ENCODE data around the gene RERE.

RERE gene

GRCh38 chr1:8427986-8428385 is 389.5 kb downstream of the RERE start:
- ChIA-PET CTCF (interaction anchor here (0.9 to 2.3 kb wide), 2 partner anchors 11 to 65 kb away, joined by 3 to 10 read pairs; no protein-coding TSS in a partner anchor), POLR2A (no interaction called here)
- H3K9me3 ChIP-seq (ENCODE audit: control insufficient read depth, insufficient read depth, low read depth, low read length) = no peaks in the 10 kb centered on the region
- H3K4me1 ChIP-seq (ENCODE audit: control insufficient read depth, insufficient read depth, low read length) = no peaks in the 10 kb centered on the region
- no peak overlapping the region for H3K27ac ChIP-seq (ENCODE audit: extremely low read depth, low read depth, low read length)
- no peak overlapping the region for H3K4me3 ChIP-seq (ENCODE audit: low read depth, low read length)
- no peak for TF ChIP-seq ZBTB1 (tag by site-specific recombination; IDR thresholded peaks at IDR 0.05)
- no peak for TF ChIP-seq ZNF239 (tag by site-specific recombination; IDR thresholded peaks at IDR 0.05)
- TF ChIP-seq ZNF223 (tag by site-specific recombination; IDR thresholded peaks at IDR 0.05) = no peak
- no peak for TF ChIP-seq ZNF211 (tag by site-specific recombination; IDR thresholded peaks at IDR 0.05; ENCODE audit: low read depth)
- TF ChIP-seq ZNF184 (tag by site-specific recombination; IDR thresholded peaks at IDR 0.05) = no peak
- TF ChIP-seq ZNF747 (tag by site-specific recombination; IDR thresholded peaks at IDR 0.05) = no peak
- no peak for TF ChIP-seq SP2 (tag by site-specific recombination; IDR thresholded peaks at IDR 0.05)
- no peak for TF ChIP-seq GLI2 (tag by site-specific recombination; IDR thresholded peaks at IDR 0.05; ENCODE audit: borderline replicate concordance, low read depth)
- no peak for TF ChIP-seq ZNF391 (tag by site-specific recombination; IDR thresholded peaks at IDR 0.05; ENCODE audit: borderline replicate concordance, low read depth)
- TF ChIP-seq ZNF555 (tag by site-specific recombination; conservative IDR thresholded peaks at IDR 0.05) = no peak
- no peak for TF ChIP-seq HOXC10 (CRISPR knock-in tag; IDR thresholded peaks at IDR 0.05)
- TF ChIP-seq ZFP69B (tag by site-specific recombination; IDR thresholded peaks at IDR 0.05) = no peak
- no peak for TF ChIP-seq ZNF138 (tag by site-specific recombination; IDR thresholded peaks at IDR 0.05; ENCODE audit: borderline replicate concordance)
- no peaks in the 10 kb centered on the region for H3K36me3 ChIP-seq (ENCODE audit: control insufficient read depth in 2 of 2, insufficient read depth in 1 of 2, low read length in 2 of 2)

GRCh38 chr1:8427493-8427892 is 389.9 kb downstream of the RERE start:
- no peak overlapping the region for H3K27ac ChIP-seq (ENCODE audit: extremely low read depth, low read depth, low read length)
- no peaks in the 10 kb centered on the region for H3K4me1 ChIP-seq (ENCODE audit: control insufficient read depth, insufficient read depth, low read length)
- no peaks in the 10 kb centered on the region for H3K9me3 ChIP-seq (ENCODE audit: control insufficient read depth, insufficient read depth, low read depth, low read length)
- H3K4me3 ChIP-seq (ENCODE audit: low read depth, low read length) = no peak overlapping the region
- ChIA-PET CTCF (interaction anchor here (0.6 to 2.3 kb wide), 3 partner anchors 11 to 296 kb away, joined by 3 to 10 read pairs (median 6); no protein-coding TSS in a partner anchor), POLR2A (no interaction called here)
- no peaks in the 10 kb centered on the region for H3K36me3 ChIP-seq (ENCODE audit: control insufficient read depth in 2 of 2, insufficient read depth in 1 of 2, low read length in 2 of 2)
- no peak for TF ChIP-seq ZNF596 (tag by site-specific recombination; IDR thresholded peaks at IDR 0.05)
- TF ChIP-seq ZNF639 (tag by site-specific recombination; IDR thresholded peaks at IDR 0.05) = no peak
- TF ChIP-seq PRDM1 (tag by site-specific recombination; IDR thresholded peaks at IDR 0.05) = no peak
- TF ChIP-seq ZIC2 (tag by site-specific recombination; IDR thresholded peaks at IDR 0.05) = no peak
- TF ChIP-seq ZNF521 (tag by site-specific recombination; IDR thresholded peaks at IDR 0.05) = no peak
- no peak for TF ChIP-seq ZNF133 (tag by site-specific recombination; IDR thresholded peaks at IDR 0.05)
- TF ChIP-seq ZNF26 (tag by site-specific recombination; IDR thresholded peaks at IDR 0.05) = no peak
- no peak for TF ChIP-seq ZNF530 (tag by site-specific recombination; IDR thresholded peaks at IDR 0.05; ENCODE audit: low read depth)
- no peak for TF ChIP-seq ZNF112 (tag by site-specific recombination; IDR thresholded peaks at IDR 0.05)
- TF ChIP-seq REST (tag by site-specific recombination; IDR thresholded peaks at IDR 0.05) = no peak
- TF ChIP-seq PBX3 (CRISPR knock-in tag; IDR thresholded peaks at IDR 0.05) = no peak
- TF ChIP-seq ZNF560 (tag by site-specific recombination; IDR thresholded peaks at IDR 0.05; ENCODE audit: borderline replicate concordance) = no peak
- TF ChIP-seq ZNF529 (tag by site-specific recombination; IDR thresholded peaks at IDR 0.05; ENCODE audit: insufficient replicate concordance) = no peak
- TF ChIP-seq ZNF768 (tag by site-specific recombination; IDR thresholded peaks at IDR 0.05) = no peak
- no peak for TF ChIP-seq ZBTB8A (tag by site-specific recombination; IDR thresholded peaks at IDR 0.05)
- TF ChIP-seq ZNF561 (tag by site-specific recombination; IDR thresholded peaks at IDR 0.05; ENCODE audit: borderline replicate concordance) = no peak
- no peak for TF ChIP-seq ZNF202 (tag by site-specific recombination; IDR thresholded peaks at IDR 0.05; ENCODE audit: borderline replicate concordance)

All from HEK293 (cell line).